ENCODE measurements around the gene WBP1.
A peak's percentile ranks its signal among the peaks of the same experiment; 100 is the strongest.

Gene WBP1

GRCh38 chr2:74426181-74426758 lies 32.0 kb upstream of the WBP1 start:
- CTCF ChIA-PET, result interaction anchor here (0.6 kb wide), 1 partner anchor 24 kb away, joined by 3 read pairs; no protein-coding TSS in a partner anchor
- no peak for TF ChIP-seq CTCF (conservative IDR thresholded peaks at IDR 0.05; ENCODE audit: low read depth)
- H3K27ac ChIP-seq, result peak overlapping the region; percentile 94
- POLR2A ChIA-PET (ENCODE audit: low non-redundant PET), result no interaction called here
- no peak for DNase-seq (ENCODE audit: low spot score)

GRCh38 chr2:74427551-74427950 lies 30.7 kb upstream of the WBP1 start:
- no peak for DNase-seq (ENCODE audit: low spot score)
- TF ChIP-seq CTCF (conservative IDR thresholded peaks at IDR 0.05; ENCODE audit: low read depth), result no peak
- ChIA-PET POLR2A (ENCODE audit: low non-redundant PET) (no interaction called here), CTCF (interaction anchor here (0.5 kb wide), 1 partner anchor 12 kb away, joined by 3 read pairs; no protein-coding TSS in a partner anchor)
- peak overlapping the region; percentile 94 for H3K27ac ChIP-seq

- POLR2A ChIA-PET (ENCODE audit: low non-redundant PET), result no interaction called here
- no peak for DNase-seq (ENCODE audit: low spot score)
- no peak for TF ChIP-seq CTCF (conservative IDR thresholded peaks at IDR 0.05; ENCODE audit: low read depth)
- peak overlapping the region; percentile 94 for H3K27ac ChIP-seq
- CTCF ChIA-PET, result interaction anchor here (0.5 kb wide), 1 partner anchor 636 kb away, joined by 3 read pairs; no protein-coding TSS in a partner anchor
Observed at GRCh38 chr2:74428675-74429074, 29.6 kb upstream of the WBP1 start.

- POLR2A ChIA-PET (ENCODE audit: low non-redundant PET), result no interaction called here
- DNase-seq (ENCODE audit: low spot score), result no peak
- H3K27ac ChIP-seq, result peak overlapping the region; percentile 94
- CTCF ChIA-PET, result interaction anchor here (0.8 to 0.9 kb wide), 2 partner anchors 38 to 102 kb away, joined by 3 to 4 read pairs; no protein-coding TSS in a partner anchor
- no peak for TF ChIP-seq CTCF (conservative IDR thresholded peaks at IDR 0.05; ENCODE audit: low read depth)
Observed at GRCh38 chr2:74429487-74430451, 28.5 kb upstream of the WBP1 start.

GRCh38 chr2:74430502-74430901 lies 27.7 kb upstream of the WBP1 start:
- no peak for TF ChIP-seq CTCF (conservative IDR thresholded peaks at IDR 0.05; ENCODE audit: low read depth)
- ChIA-PET CTCF (no interaction called here), POLR2A (ENCODE audit: low non-redundant PET) (no interaction called here)
- no peak for DNase-seq (ENCODE audit: low spot score)
- peak overlapping the region; percentile 94 for H3K27ac ChIP-seq

GRCh38 chr2:74436111-74436805 lies 22.0 kb upstream of the WBP1 start:
- H3K27ac ChIP-seq, result peak overlapping the region; percentile 34
- CTCF ChIA-PET, result no interaction called here
- POLR2A ChIA-PET (ENCODE audit: low non-redundant PET), result no interaction called here
- no peak for TF ChIP-seq CTCF (conservative IDR thresholded peaks at IDR 0.05; ENCODE audit: low read depth)
- DNase-seq (ENCODE audit: low spot score), result no peak

All from RWPE1 (cell line).